ENCODE measurements around the gene TALDO1. TPM values are rescaled to one million over a fixed set of nuclear protein-coding genes. Genes with fewer than 3 reads are reported as not detected.
A peak's percentile ranks its signal among the peaks of the same experiment; 100 is the strongest.

Gene TALDO1
- total RNA-seq, 1 experiment from 2014 or later = 379 TPM

DNA sequence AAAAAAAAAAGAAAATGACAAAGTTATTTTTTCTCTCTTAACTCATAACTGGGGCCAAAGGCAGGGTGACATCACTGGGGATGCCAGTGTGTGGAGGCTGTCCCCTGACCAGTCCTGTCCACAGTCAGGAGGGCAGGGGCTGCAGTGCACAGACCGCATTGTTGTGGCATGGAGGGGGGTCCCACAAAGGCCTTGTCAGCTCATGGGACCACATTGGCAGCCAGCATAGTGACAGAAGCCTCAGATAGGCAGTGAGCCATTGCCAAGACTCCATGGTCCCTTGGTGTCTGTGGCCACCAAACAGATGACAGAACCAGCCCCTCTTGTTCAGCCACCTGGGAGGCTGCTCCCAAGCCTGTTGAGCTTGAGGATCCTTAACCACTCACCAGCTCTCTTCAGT lies 47.5 kb upstream of the TALDO1 start:
- intact Hi-C loops (cut with micrococcal nuclease; ENCODE audit: unreplicated experiment) = loop anchor here (10.0 kb wide), 1 partner anchor 135 kb away; the partner anchor contains the start of genes LMNTD2 and RASSF7
- TF ChIP-seq, protein P1, sequence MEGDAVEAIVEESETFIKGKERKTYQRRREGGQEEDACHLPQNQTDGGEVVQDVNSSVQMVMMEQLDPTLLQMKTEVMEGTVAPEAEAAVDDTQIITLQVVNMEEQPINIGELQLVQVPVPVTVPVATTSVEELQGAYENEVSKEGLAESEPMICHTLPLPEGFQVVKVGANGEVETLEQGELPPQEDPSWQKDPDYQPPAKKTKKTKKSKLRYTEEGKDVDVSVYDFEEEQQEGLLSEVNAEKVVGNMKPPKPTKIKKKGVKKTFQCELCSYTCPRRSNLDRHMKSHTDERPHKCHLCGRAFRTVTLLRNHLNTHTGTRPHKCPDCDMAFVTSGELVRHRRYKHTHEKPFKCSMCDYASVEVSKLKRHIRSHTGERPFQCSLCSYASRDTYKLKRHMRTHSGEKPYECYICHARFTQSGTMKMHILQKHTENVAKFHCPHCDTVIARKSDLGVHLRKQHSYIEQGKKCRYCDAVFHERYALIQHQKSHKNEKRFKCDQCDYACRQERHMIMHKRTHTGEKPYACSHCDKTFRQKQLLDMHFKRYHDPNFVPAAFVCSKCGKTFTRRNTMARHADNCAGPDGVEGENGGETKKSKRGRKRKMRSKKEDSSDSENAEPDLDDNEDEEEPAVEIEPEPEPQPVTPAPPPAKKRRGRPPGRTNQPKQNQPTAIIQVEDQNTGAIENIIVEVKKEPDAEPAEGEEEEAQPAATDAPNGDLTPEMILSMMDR (IDR thresholded peaks at IDR 0.05; ENCODE audit: unreplicated experiment) = no peak
- H3K9me3 Mint-ChIP-seq (ENCODE audit: low read depth, unreplicated experiment) = no peaks in the 10 kb centered on the region
- H3K4me1 Mint-ChIP-seq (ENCODE audit: low read depth, unreplicated experiment) = no peaks in the 10 kb centered on the region
- no peaks in the 10 kb centered on the region for H3K27me3 Mint-ChIP-seq (ENCODE audit: unreplicated experiment)
- BruUV-seq (replicated peaks) = no TSS peak
- CTCF ChIA-PET = no interaction called here
- no peak overlapping the region for H3K27ac Mint-ChIP-seq (ENCODE audit: unreplicated experiment)
- H3K36me3 Mint-ChIP-seq (ENCODE audit: insufficient read depth, unreplicated experiment) = peaks cover 49% of the 10 kb centered on the region
- H3K4me3 Mint-ChIP-seq (ENCODE audit: low read depth, unreplicated experiment) = no peak overlapping the region
- no peak for DNase-seq

- no peak overlapping the region for H3K27ac Mint-ChIP-seq (ENCODE audit: unreplicated experiment)
- BruUV-seq (replicated peaks) = no TSS peak
- intact Hi-C loops (cut with micrococcal nuclease; ENCODE audit: unreplicated experiment) = loop anchor here (10.0 kb wide), 1 partner anchor 137 kb away; the partner anchor contains the start of genes LMNTD2 and RASSF7
- no peaks in the 10 kb centered on the region for H3K9me3 Mint-ChIP-seq (ENCODE audit: low read depth, unreplicated experiment)
- TF ChIP-seq, protein P1 (IDR thresholded peaks at IDR 0.05; ENCODE audit: unreplicated experiment) = no peak
- no peak for DNase-seq
- no peak overlapping the region for H3K4me3 Mint-ChIP-seq (ENCODE audit: low read depth, unreplicated experiment)
- H3K36me3 Mint-ChIP-seq (ENCODE audit: insufficient read depth, unreplicated experiment) = peaks cover 49% of the 10 kb centered on the region
- no peaks in the 10 kb centered on the region for H3K27me3 Mint-ChIP-seq (ENCODE audit: unreplicated experiment)
- CTCF ChIA-PET = no interaction called here
- H3K4me1 Mint-ChIP-seq (ENCODE audit: low read depth, unreplicated experiment) = peaks cover 7% of the 10 kb centered on the region
Observed at GRCh38 chr11:701741-702461, 45.4 kb upstream of the TALDO1 start.

DNA sequence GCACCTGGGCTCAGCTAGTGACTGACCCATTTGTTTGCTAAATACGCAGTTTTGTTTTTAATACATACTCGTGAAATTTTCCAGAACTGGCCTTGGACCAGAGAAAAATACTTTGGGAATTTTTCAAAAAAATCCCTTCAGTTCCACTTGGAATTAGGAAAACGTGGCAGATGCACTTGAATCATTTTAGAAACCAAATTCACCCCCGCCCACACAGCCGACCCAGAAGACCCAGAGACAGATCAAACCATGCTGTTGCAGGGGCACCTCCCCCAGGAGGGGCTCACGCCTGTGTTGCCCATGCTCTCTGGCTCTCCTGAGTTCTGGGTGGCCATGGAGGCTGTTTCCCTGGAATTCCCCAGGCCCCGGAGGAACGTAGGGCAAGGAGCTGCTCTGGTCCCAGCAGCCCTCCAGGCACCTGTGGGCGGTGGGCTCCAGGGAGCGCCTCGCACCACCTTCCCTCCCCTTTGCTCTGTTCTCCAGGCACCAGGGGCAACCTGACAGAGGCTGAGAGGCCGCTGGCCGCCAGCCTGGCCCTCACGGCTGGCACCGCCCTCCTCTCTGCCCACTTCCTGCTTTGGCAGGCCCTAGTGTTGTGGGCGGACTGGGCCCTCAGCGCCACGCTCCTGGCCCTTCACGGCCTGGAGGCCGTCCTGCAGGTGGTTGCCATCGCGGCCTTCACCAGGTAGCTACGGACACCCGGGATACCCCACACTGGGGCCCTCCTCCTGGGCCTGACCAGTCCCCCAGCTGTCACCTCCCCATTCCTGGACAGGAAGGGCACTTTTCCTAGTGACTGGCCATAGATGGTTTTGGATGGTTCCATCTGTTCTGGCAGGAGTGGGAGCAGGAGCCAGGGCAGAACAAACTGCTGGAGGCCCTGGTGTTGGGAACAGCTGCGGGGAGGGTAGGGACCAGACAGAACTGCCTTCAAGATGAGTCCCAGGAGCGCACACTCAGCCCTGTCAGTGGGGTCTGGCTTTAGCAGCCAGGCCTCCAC lies 44.5 kb upstream of the TALDO1 start:
- H3K27me3 Mint-ChIP-seq (ENCODE audit: unreplicated experiment) = no peaks in the 10 kb centered on the region
- CTCF ChIA-PET = no interaction called here
- peak; percentile 71 for DNase-seq
- H3K27ac Mint-ChIP-seq (ENCODE audit: unreplicated experiment) = peak overlapping the region; percentile 33
- TF ChIP-seq, protein P1 (IDR thresholded peaks at IDR 0.05; ENCODE audit: unreplicated experiment) = no peak
- intact Hi-C loops (cut with micrococcal nuclease; ENCODE audit: unreplicated experiment) = loop anchor here (10.0 kb wide), 1 partner anchor 138 kb away; the partner anchor contains the start of genes LMNTD2 and RASSF7
- no peaks in the 10 kb centered on the region for H3K9me3 Mint-ChIP-seq (ENCODE audit: low read depth, unreplicated experiment)
- peaks cover 53% of the 10 kb centered on the region for H3K36me3 Mint-ChIP-seq (ENCODE audit: insufficient read depth, unreplicated experiment)
- peaks cover 16% of the 10 kb centered on the region for H3K4me1 Mint-ChIP-seq (ENCODE audit: low read depth, unreplicated experiment)
- no TSS peak for BruUV-seq (replicated peaks)
- H3K4me3 Mint-ChIP-seq (ENCODE audit: low read depth, unreplicated experiment) = no peak overlapping the region

- no peak for DNase-seq
- BruUV-seq (replicated peaks) = no TSS peak
- H3K36me3 Mint-ChIP-seq (ENCODE audit: insufficient read depth, unreplicated experiment) = peaks cover 51% of the 10 kb centered on the region
- H3K4me1 Mint-ChIP-seq (ENCODE audit: low read depth, unreplicated experiment) = peaks cover 18% of the 10 kb centered on the region
- no peaks in the 10 kb centered on the region for H3K27me3 Mint-ChIP-seq (ENCODE audit: unreplicated experiment)
- TF ChIP-seq, protein P1 (IDR thresholded peaks at IDR 0.05; ENCODE audit: unreplicated experiment) = no peak
- H3K4me3 Mint-ChIP-seq (ENCODE audit: low read depth, unreplicated experiment) = no peak overlapping the region
- no peaks in the 10 kb centered on the region for H3K9me3 Mint-ChIP-seq (ENCODE audit: low read depth, unreplicated experiment)
- CTCF ChIA-PET = no interaction called here
- H3K27ac Mint-ChIP-seq (ENCODE audit: unreplicated experiment) = peak overlapping the region; percentile 30
- intact Hi-C loops (cut with micrococcal nuclease; ENCODE audit: unreplicated experiment) = loop anchor here (10.0 kb wide), 1 partner anchor 139 kb away; the partner anchor contains the start of genes LMNTD2 and RASSF7
Observed at GRCh38 chr11:703506-703905, 43.8 kb upstream of the TALDO1 start.
